Activated T-helper 2 cell treated with anti-CD3 and anti-CD28 coated beads, Interferon-gamma antibody, Interleukin-2, Interleukin-4, amounts not matched to agents 10 μg/mL and 5 μg/mL and 100 μg/mL, durations not matched to agents 14 hours and 24 hours and 36 hours (primary cell): ENCODE data around the gene CCDC83. TPM values are rescaled to one million over a fixed set of nuclear protein-coding genes. Genes with fewer than 3 reads are reported as not detected.
"Not testable (repeated sequence)": the region's sequence is repeated elsewhere in the genome, so short reads cannot be mapped to it uniquely, and the experiment has no call there.

Source experiments
- DNase-seq: peaks from one replicate; pipeline ENCODE4 v3.0.0; 2021; ENCODE audit warnings: low spot score
- H3K27ac Mint-ChIP-seq: one replicate; pipeline ENCODE4 v1.8.0; 2021; ENCODE audit warnings: mixed read lengths
- H3K27me3 Mint-ChIP-seq: one replicate; pipeline ENCODE4 v1.8.0; 2021; ENCODE audit warnings: low read depth, mixed read lengths
- H3K36me3 Mint-ChIP-seq: one replicate; pipeline ENCODE4 v1.8.0; 2021; ENCODE audit warnings: low read depth, mixed read lengths
- H3K4me1 Mint-ChIP-seq: one replicate; pipeline ENCODE4 v1.8.0; 2021; ENCODE audit warnings: low read depth, mixed read lengths
- H3K4me3 Mint-ChIP-seq: one replicate; pipeline ENCODE4 v1.8.0; 2021; ENCODE audit warnings: low read depth, mild to moderate bottlenecking, moderate library complexity, mixed read lengths
- H3K9me3 Mint-ChIP-seq: one replicate; pipeline ENCODE4 v1.8.0; 2021; ENCODE audit warnings: mixed read lengths
- intact Hi-C: fragments of 100-400 bp; cut with micrococcal nuclease; formaldehyde crosslinking; loops from one replicate; pipeline ENCODE4 v1.15.1; 2023
- total RNA-seq: library from RNA; stranded (reverse); gene quantifications from 2 replicates; pipeline ENCODE4 v1.2.3, GENCODE V29; 2022

The CCDC83 gene
- total RNA-seq, 1 donor from 2014 or later, result not detected

GRCh38 chr11:85822814-85823213 is 32.4 kb upstream of the CCDC83 start:
- Mint-ChIP-seq H3K9me3 (no peaks in the 10 kb centered on the region), H3K27me3 (no peaks in the 10 kb centered on the region), H3K36me3 (no peaks in the 10 kb centered on the region), H3K4me3 (no peak overlapping the region), H3K4me1 (peaks cover 62% of the 10 kb centered on the region), H3K27ac (peak overlapping the region; percentile 35)
- no peak for DNase-seq
- intact Hi-C loops, result loop anchor here (1.0 kb wide), 2 partner anchors 12 to 70 kb away; partner anchors contain the start of gene SYTL2

- intact Hi-C loops, result loop anchor here (1.0 kb wide), 2 partner anchors 13 to 71 kb away; partner anchors contain the start of gene SYTL2
- H3K9me3 Mint-ChIP-seq, result no peaks in the 10 kb centered on the region
- peak overlapping the region; percentile 68 for H3K4me3 Mint-ChIP-seq
- no peaks in the 10 kb centered on the region for H3K27me3 Mint-ChIP-seq
- H3K36me3 Mint-ChIP-seq, result no peaks in the 10 kb centered on the region
- peak overlapping the region; percentile 93 for H3K27ac Mint-ChIP-seq
- H3K4me1 Mint-ChIP-seq, result peaks cover 68% of the 10 kb centered on the region
- DNase-seq, result peak; percentile 76
These were observed 31.4 kb upstream of the CCDC83 start for GRCh38 chr11:85823816-85824215.

- Mint-ChIP-seq H3K4me1 (peaks cover 69% of the 10 kb centered on the region), H3K36me3 (no peaks in the 10 kb centered on the region), H3K27ac (no peak overlapping the region), H3K27me3 (no peaks in the 10 kb centered on the region), H3K4me3 (no peak overlapping the region), H3K9me3 (no peaks in the 10 kb centered on the region)
- no peak for DNase-seq
- intact Hi-C loops, result loop anchor here (5.0 kb wide), 5 partner anchors 43 to 392 kb away; partner anchors contain the start of gene TMEM126A
These were observed 29.6 kb upstream of the CCDC83 start for GRCh38 chr11:85825616-85826015.

- Mint-ChIP-seq H3K4me3 (no peak overlapping the region), H3K27me3 (no peaks in the 10 kb centered on the region), H3K9me3 (no peaks in the 10 kb centered on the region), H3K4me1 (peaks cover 67% of the 10 kb centered on the region), H3K36me3 (no peaks in the 10 kb centered on the region), H3K27ac (peak overlapping the region; percentile 62)
- intact Hi-C loops, result loop anchor here (5.0 kb wide), 5 partner anchors 44 to 391 kb away; partner anchors contain the start of gene TMEM126A
- DNase-seq, result no peak
These were observed 28.9 kb upstream of the CCDC83 start for GRCh38 chr11:85826116-85826855.

GRCh38 chr11:85827748-85828639 is 27.2 kb upstream of the CCDC83 start:
- Mint-ChIP-seq H3K4me3 (peak overlapping the region; percentile 45), H3K4me1 (peaks cover 50% of the 10 kb centered on the region)
- intact Hi-C loops, result loop anchor here (1.0 to 5.0 kb wide), 12 partner anchors 13 to 389 kb away; partner anchors contain the start of genes CCDC83, CREBZF, TMEM126A and TMEM126B

GRCh38 chr11:85828640-85828978 is 26.6 kb upstream of the CCDC83 start:
- Mint-ChIP-seq H3K36me3 (no peaks in the 10 kb centered on the region), H3K4me1 (peaks cover 45% of the 10 kb centered on the region), H3K4me3 (no peak overlapping the region), H3K27me3 (no peaks in the 10 kb centered on the region), H3K27ac (no peak overlapping the region), H3K9me3 (no peaks in the 10 kb centered on the region)
- no peak for DNase-seq
- intact Hi-C loops, result loop anchor here (2.0 to 5.0 kb wide), 6 partner anchors 16 to 389 kb away; partner anchors contain the start of gene TMEM126A

More at GRCh38 chr11:85827748-85828639, 27.2 kb upstream of the CCDC83 start:
- DNase-seq, result peak; percentile 54
- H3K27me3 Mint-ChIP-seq, result no peaks in the 10 kb centered on the region
- H3K36me3 Mint-ChIP-seq, result no peaks in the 10 kb centered on the region
- peak overlapping the region; percentile 90 for H3K27ac Mint-ChIP-seq
- no peaks in the 10 kb centered on the region for H3K9me3 Mint-ChIP-seq

- Mint-ChIP-seq H3K9me3 (no peaks in the 10 kb centered on the region), H3K36me3 (no peaks in the 10 kb centered on the region), H3K4me1 (peaks cover 39% of the 10 kb centered on the region), H3K27me3 (no peaks in the 10 kb centered on the region), H3K27ac (no peak overlapping the region), H3K4me3 (no peak overlapping the region)
- no peak for DNase-seq
- intact Hi-C loops, result loop anchor here (2.0 to 5.0 kb wide), 6 partner anchors 16 to 388 kb away; partner anchors contain the start of gene TMEM126A
These were observed 26.0 kb upstream of the CCDC83 start for GRCh38 chr11:85829172-85829571.

- no peak overlapping the region for H3K4me3 Mint-ChIP-seq
These were observed 24.1 kb upstream of the CCDC83 start for GRCh38 chr11:85831050-85831449.

GRCh38 chr11:85835263-85835662 is 19.9 kb upstream of the CCDC83 start:
- H3K4me1 Mint-ChIP-seq, result no peaks in the 10 kb centered on the region
- peaks cover 12% of the 10 kb centered on the region for H3K9me3 Mint-ChIP-seq

More at GRCh38 chr11:85831050-85831449, 24.1 kb upstream of the CCDC83 start:
- peaks cover 10% of the 10 kb centered on the region for H3K9me3 Mint-ChIP-seq
- H3K36me3 Mint-ChIP-seq, result peaks cover 7% of the 10 kb centered on the region
- DNase-seq, result no peak
- intact Hi-C loops, result no loop called here
- peaks cover 25% of the 10 kb centered on the region for H3K4me1 Mint-ChIP-seq
- H3K27ac Mint-ChIP-seq, result no peak overlapping the region
- H3K27me3 Mint-ChIP-seq, result no peaks in the 10 kb centered on the region

GRCh38 chr11:85835729-85836128 is 19.5 kb upstream of the CCDC83 start:
- H3K4me3 Mint-ChIP-seq, result no peak overlapping the region
- peaks cover 2% of the 10 kb centered on the region for H3K4me1 Mint-ChIP-seq
- no peaks in the 10 kb centered on the region for H3K27me3 Mint-ChIP-seq
- H3K27ac Mint-ChIP-seq, result no peak overlapping the region
- intact Hi-C loops, result no loop called here
- H3K9me3 Mint-ChIP-seq, result peaks cover 12% of the 10 kb centered on the region
- no peak for DNase-seq
- H3K36me3 Mint-ChIP-seq, result peaks cover 10% of the 10 kb centered on the region

More at GRCh38 chr11:85835263-85835662, 19.9 kb upstream of the CCDC83 start:
- intact Hi-C loops, result no loop called here
- peaks cover 10% of the 10 kb centered on the region for H3K36me3 Mint-ChIP-seq
- no peaks in the 10 kb centered on the region for H3K27me3 Mint-ChIP-seq
- DNase-seq, result no peak
- no peak overlapping the region for H3K27ac Mint-ChIP-seq
- no peak overlapping the region for H3K4me3 Mint-ChIP-seq

GRCh38 chr11:85840932-85841331 is 14.3 kb upstream of the CCDC83 start:
- H3K36me3 Mint-ChIP-seq, intact Hi-C loops: not testable (repeated sequence)
- H3K4me1 Mint-ChIP-seq, result peaks cover 22% of the 10 kb centered on the region

GRCh38 chr11:85843929-85844328 is 11.3 kb upstream of the CCDC83 start:
- Mint-ChIP-seq H3K36me3 (no peaks in the 10 kb centered on the region), H3K4me1 (peaks cover 23% of the 10 kb centered on the region), H3K4me3 (no peak overlapping the region), H3K9me3 (peaks cover 11% of the 10 kb centered on the region), H3K27ac (no peak overlapping the region), H3K27me3 (no peaks in the 10 kb centered on the region)
- intact Hi-C loops, result loop anchor here (2.0 kb wide), 1 partner anchor 15 kb away; no protein-coding TSS in a partner anchor
- DNase-seq, result no peak

More at GRCh38 chr11:85840932-85841331, 14.3 kb upstream of the CCDC83 start:
- H3K27me3 Mint-ChIP-seq, H3K4me3 Mint-ChIP-seq, H3K9me3 Mint-ChIP-seq, H3K27ac Mint-ChIP-seq, DNase-seq: not testable (repeated sequence)
